OCI-LY3 (cell line): Measurements from ENCODE around the gene SPATS2.

Experiments used
- CTCF ChIP-seq: fragments of 200-600, 300-600 bp; sonication (generic); IDR thresholded peaks from 2 replicates; pipeline ENCODE4 v1.5.1; 2014; ENCODE audit warnings: antibody characterized with exemption, low read length, low read depth
- EZH2phosphoT487 ChIP-seq: fragments of 200-600 bp; shearing (Covaris generic); IDR thresholded peaks from 2 replicates; pipeline ENCODE4 v1.6.1; 2018; ENCODE audit warnings: antibody characterized with exemption, mixed run types, low read depth

GRCh38 chr12:49355913-49356312, 11.3 kb upstream of the SPATS2 start:
- TF ChIP-seq CTCF (no peak), EZH2phosphoT487 (no peak)
